ENCODE data around the gene PIEZO2. TPM values are rescaled to one million over a fixed set of nuclear protein-coding genes. Genes with fewer than 3 reads are reported as not detected.

The PIEZO2 gene
- total RNA-seq, 4 donors from 2014 or later, result 0.68 to 2.2 (median 1.1) TPM

GRCh38 chr18:10739152-10739551 lies 410.2 kb downstream of the PIEZO2 start:
- H3K27ac ChIP-seq, result no peak overlapping the region
- H3K27me3 ChIP-seq, result no peaks in the 10 kb centered on the region
- 86% methylated on average over 3 of the region's 3 CpGs for WGBS
- no peak for DNase-seq (ENCODE audit: low spot score in 2 of 2)
- H3K4me3 ChIP-seq, result no peak overlapping the region
- no peaks in the 10 kb centered on the region for H3K4me1 ChIP-seq
- no peaks in the 10 kb centered on the region for H3K36me3 ChIP-seq
- no peak for TF ChIP-seq POLR2A (IDR thresholded peaks at IDR 0.05)
- no peak for TF ChIP-seq EP300 (IDR thresholded peaks at IDR 0.05)
- TF ChIP-seq, protein P1, sequence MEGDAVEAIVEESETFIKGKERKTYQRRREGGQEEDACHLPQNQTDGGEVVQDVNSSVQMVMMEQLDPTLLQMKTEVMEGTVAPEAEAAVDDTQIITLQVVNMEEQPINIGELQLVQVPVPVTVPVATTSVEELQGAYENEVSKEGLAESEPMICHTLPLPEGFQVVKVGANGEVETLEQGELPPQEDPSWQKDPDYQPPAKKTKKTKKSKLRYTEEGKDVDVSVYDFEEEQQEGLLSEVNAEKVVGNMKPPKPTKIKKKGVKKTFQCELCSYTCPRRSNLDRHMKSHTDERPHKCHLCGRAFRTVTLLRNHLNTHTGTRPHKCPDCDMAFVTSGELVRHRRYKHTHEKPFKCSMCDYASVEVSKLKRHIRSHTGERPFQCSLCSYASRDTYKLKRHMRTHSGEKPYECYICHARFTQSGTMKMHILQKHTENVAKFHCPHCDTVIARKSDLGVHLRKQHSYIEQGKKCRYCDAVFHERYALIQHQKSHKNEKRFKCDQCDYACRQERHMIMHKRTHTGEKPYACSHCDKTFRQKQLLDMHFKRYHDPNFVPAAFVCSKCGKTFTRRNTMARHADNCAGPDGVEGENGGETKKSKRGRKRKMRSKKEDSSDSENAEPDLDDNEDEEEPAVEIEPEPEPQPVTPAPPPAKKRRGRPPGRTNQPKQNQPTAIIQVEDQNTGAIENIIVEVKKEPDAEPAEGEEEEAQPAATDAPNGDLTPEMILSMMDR (IDR thresholded peaks at IDR 0.05), result no peak
- TF ChIP-seq POLR2AphosphoS5 (IDR thresholded peaks at IDR 0.05), result no peak
- H3K9me3 ChIP-seq, result no peaks in the 10 kb centered on the region

- 52% methylated on average over 3 of the region's 3 CpGs for WGBS
- no peaks in the 10 kb centered on the region for H3K36me3 ChIP-seq
- TF ChIP-seq, protein P1 (IDR thresholded peaks at IDR 0.05), result no peak
- TF ChIP-seq POLR2AphosphoS5 (IDR thresholded peaks at IDR 0.05), result no peak
- TF ChIP-seq POLR2A (IDR thresholded peaks at IDR 0.05), result no peak
- no peak for TF ChIP-seq EP300 (IDR thresholded peaks at IDR 0.05)
- H3K9me3 ChIP-seq, result no peaks in the 10 kb centered on the region
- no peak overlapping the region for H3K4me3 ChIP-seq
- no peak overlapping the region for H3K27ac ChIP-seq
- H3K27me3 ChIP-seq, result no peaks in the 10 kb centered on the region
- no peak for DNase-seq (ENCODE audit: low spot score in 2 of 2)
- no peaks in the 10 kb centered on the region for H3K4me1 ChIP-seq
Measured at GRCh38 chr18:10736984-10737383, 412.4 kb downstream of the PIEZO2 start.

GRCh38 chr18:10732990-10733389 lies 416.4 kb downstream of the PIEZO2 start:
- 56% methylated on average over 4 of the region's 4 CpGs for WGBS
- no peaks in the 10 kb centered on the region for H3K27me3 ChIP-seq
- H3K36me3 ChIP-seq, result no peaks in the 10 kb centered on the region
- no peak for TF ChIP-seq POLR2AphosphoS5 (IDR thresholded peaks at IDR 0.05)
- TF ChIP-seq POLR2A (IDR thresholded peaks at IDR 0.05), result no peak
- TF ChIP-seq, protein P1 (IDR thresholded peaks at IDR 0.05), result no peak
- TF ChIP-seq EP300 (IDR thresholded peaks at IDR 0.05), result no peak
- H3K4me1 ChIP-seq, result no peaks in the 10 kb centered on the region
- no peak overlapping the region for H3K27ac ChIP-seq
- no peak overlapping the region for H3K4me3 ChIP-seq
- DNase-seq (ENCODE audit: low spot score in 2 of 2), result no peak
- no peaks in the 10 kb centered on the region for H3K9me3 ChIP-seq

DNA sequence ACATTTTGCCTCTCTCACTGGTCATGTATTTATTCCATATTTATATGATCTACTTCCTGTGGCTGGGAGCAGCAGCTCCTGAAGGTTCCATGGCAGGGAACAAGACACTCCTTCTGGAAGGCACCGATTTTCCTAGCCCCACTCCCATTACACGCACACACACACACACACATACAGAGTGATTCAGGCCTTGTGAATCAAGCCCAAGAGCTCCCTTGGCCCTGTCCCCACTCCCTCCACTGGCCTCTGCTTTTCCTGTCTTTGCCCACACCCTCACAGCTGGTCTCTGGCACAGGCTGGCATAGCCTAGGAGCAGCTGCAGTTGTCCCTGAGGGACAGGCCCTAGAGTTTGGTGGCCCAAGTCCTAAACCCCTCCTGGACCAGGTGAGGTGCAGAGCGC lies 421.9 kb downstream of the PIEZO2 start:
- TF ChIP-seq EP300 (IDR thresholded peaks at IDR 0.05), result no peak
- TF ChIP-seq POLR2AphosphoS5 (IDR thresholded peaks at IDR 0.05), result no peak
- TF ChIP-seq, protein P1 (IDR thresholded peaks at IDR 0.05), result no peak
- no peak for TF ChIP-seq POLR2A (IDR thresholded peaks at IDR 0.05)
- no peaks in the 10 kb centered on the region for H3K9me3 ChIP-seq
- no peak for DNase-seq (ENCODE audit: low spot score in 2 of 2)
- H3K27ac ChIP-seq, result no peak overlapping the region
- 81% methylated on average over 3 of the region's 3 CpGs for WGBS
- H3K4me3 ChIP-seq, result no peak overlapping the region
- no peaks in the 10 kb centered on the region for H3K36me3 ChIP-seq
- H3K4me1 ChIP-seq, result peaks cover 5% of the 10 kb centered on the region
- H3K27me3 ChIP-seq, result no peaks in the 10 kb centered on the region

- no peaks in the 10 kb centered on the region for H3K27me3 ChIP-seq
- peak overlapping the region; percentile 35 for H3K4me3 ChIP-seq
- no peaks in the 10 kb centered on the region for H3K36me3 ChIP-seq
- no peak overlapping the region for H3K27ac ChIP-seq
- TF ChIP-seq POLR2A (IDR thresholded peaks at IDR 0.05) (no peak), POLR2AphosphoS5 (IDR thresholded peaks at IDR 0.05) (no peak), EP300 (IDR thresholded peaks at IDR 0.05) (no peak)
- TF ChIP-seq, protein P1 (IDR thresholded peaks at IDR 0.05), result no peak
- peaks cover 5% of the 10 kb centered on the region for H3K4me1 ChIP-seq
- no peak for DNase-seq (ENCODE audit: low spot score in 2 of 2)
- no peaks in the 10 kb centered on the region for H3K9me3 ChIP-seq
- WGBS, result 57% methylated on average over 2 of the region's 67 CpGs
Measured at GRCh38 chr18:10726198-10727068, 422.9 kb downstream of the PIEZO2 start.
